AG04450 (cell line): ENCODE measurements around the gene HSH2D. TPM values are rescaled to one million over a fixed set of nuclear protein-coding genes. Genes with fewer than 3 reads are reported as not detected.

ENCODE experiments used
- polyA plus RNA-seq: library from polyadenylated mRNA; depleted of rRNA; stranded (reverse); fragments of >200 nt; gene quantifications from 2 replicates; pipeline ENCODE4 v1.2.3, GENCODE V29; 2011; rRNA removed
- small RNA-seq: library from RNA; depleted of rRNA; stranded (forward); fragments of <200 nt; gene quantifications from one replicate; pipeline ENCODE3, GENCODE V24; 2012; ENCODE audit warnings: low read depth; ENCODE audit not compliant: insufficient read length

Gene HSH2D
- polyA plus RNA-seq, 1 experiment = not detected

Small RNAs within 50 kb of the gene (small RNA-seq; reads per million reads assigned to genes)
- not detected for gene RF00017

Other genes with a start within 250 kb of the HSH2D start
- gene CYP4F2, start 245.6 kb upstream of the HSH2D start, polyA plus RNA-seq = not detected in 2 replicates
- 0.07 TPM in 1 of 2 replicates, not detected in the other for gene CYP4F11, start 209.2 kb upstream of the HSH2D start, polyA plus RNA-seq
- not detected in 2 replicates for gene OR10H4, start 194.7 kb upstream of the HSH2D start, polyA plus RNA-seq
- 1,635 and 2,058 TPM in 2 replicates for gene TPM4, start 67.2 kb upstream of the HSH2D start, polyA plus RNA-seq
- 107 and 109 TPM in 2 replicates for gene RAB8A, start 31.8 kb upstream of the HSH2D start, polyA plus RNA-seq
- not detected in 2 replicates for gene CIB3, start 29.8 kb downstream of the HSH2D start, polyA plus RNA-seq
- gene FAM32A, start 41.7 kb downstream of the HSH2D start, polyA plus RNA-seq = 164 and 177 TPM in 2 replicates
- gene AP1M1, start 54.2 kb downstream of the HSH2D start, polyA plus RNA-seq = 42.5 and 54.3 TPM in 2 replicates
- gene KLF2, start 181.1 kb downstream of the HSH2D start, polyA plus RNA-seq = 0.60 and 1.5 TPM in 2 replicates